ENCODE results near the gene CASP9. TPM values are rescaled to one million over a fixed set of nuclear protein-coding genes. Genes with fewer than 3 reads are reported as not detected.

Gene CASP9
- total RNA-seq, 4 donors from 2014 or later = 4.9 to 8.5 (median 6.5) TPM

DNA sequence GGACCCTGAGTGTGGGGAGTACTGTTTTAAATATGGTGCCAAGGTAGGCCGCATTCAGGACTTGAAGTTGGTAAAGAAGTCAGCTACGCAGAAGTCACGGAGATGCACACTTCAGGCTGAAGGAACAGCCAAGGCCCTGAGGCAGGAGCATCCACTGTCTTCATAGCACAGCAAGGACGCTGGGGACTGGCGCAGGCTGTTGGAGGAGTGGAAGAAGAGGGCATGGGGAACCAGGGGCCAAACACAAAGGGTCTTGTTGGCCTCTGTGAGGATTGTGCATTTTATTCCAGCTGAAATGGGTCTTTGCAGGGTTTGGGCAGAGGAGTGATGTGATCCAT is 19.2 kb upstream of the CASP9 start:
- intact Hi-C loops (cut with DNase I; ENCODE audit: low total_unique reads) = no loop called here
- WGBS, 2 donors = 98 to 99% methylated on average over 5 of the region's 5 CpGs
- no peak overlapping the region for H3K4me3 ChIP-seq (ENCODE audit: low read depth, poor library complexity, severe bottlenecking)
- DNase-seq (ENCODE audit: low spot score in 2 of 2) = peak in 1 of 2 donors; percentile 37
- TF ChIP-seq POLR2A (IDR thresholded peaks at IDR 0.05) = no peak
- TF ChIP-seq, protein P1, sequence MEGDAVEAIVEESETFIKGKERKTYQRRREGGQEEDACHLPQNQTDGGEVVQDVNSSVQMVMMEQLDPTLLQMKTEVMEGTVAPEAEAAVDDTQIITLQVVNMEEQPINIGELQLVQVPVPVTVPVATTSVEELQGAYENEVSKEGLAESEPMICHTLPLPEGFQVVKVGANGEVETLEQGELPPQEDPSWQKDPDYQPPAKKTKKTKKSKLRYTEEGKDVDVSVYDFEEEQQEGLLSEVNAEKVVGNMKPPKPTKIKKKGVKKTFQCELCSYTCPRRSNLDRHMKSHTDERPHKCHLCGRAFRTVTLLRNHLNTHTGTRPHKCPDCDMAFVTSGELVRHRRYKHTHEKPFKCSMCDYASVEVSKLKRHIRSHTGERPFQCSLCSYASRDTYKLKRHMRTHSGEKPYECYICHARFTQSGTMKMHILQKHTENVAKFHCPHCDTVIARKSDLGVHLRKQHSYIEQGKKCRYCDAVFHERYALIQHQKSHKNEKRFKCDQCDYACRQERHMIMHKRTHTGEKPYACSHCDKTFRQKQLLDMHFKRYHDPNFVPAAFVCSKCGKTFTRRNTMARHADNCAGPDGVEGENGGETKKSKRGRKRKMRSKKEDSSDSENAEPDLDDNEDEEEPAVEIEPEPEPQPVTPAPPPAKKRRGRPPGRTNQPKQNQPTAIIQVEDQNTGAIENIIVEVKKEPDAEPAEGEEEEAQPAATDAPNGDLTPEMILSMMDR (IDR thresholded peaks at IDR 0.05) = no peak

DNA sequence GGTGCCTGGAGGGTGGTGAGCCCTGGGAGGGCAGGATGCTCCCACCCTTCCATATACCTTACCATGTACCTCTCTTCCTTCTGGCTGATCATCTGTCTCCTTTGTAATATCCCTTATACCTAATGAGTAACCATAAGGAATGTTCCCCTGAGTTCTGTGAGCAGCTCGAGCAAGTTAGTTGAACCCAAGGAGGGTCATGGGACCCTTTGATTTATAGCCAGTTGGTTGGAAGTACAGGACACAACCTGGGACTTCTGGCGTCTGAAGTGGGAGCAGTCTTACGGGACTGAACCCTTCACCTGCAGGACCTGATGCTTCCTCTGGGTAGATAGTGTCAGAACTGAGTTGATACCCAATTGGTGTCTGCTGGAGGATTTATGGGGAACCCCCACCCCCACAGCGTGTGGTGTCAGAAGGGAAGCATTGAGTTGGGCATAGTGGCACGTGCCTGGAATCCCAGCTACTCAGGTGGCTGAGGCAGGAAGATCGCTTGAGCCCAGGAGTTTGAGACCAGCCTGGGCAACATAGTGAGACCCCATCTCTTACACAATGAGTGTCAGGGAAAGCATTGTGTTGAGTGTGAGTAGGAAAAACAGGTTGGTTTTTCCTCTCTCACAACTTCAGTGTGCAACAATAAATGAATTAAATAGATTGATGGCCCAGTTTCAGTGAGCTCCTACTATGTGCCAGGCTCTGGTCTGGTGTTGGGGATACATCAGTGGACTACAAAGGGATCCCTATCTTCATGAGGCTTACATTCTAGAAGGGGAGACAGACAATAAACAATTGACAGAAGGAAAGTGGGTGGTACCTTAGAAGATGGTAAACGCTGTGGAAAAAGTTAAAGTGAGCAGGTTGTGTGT is 18.6 kb upstream of the CASP9 start:
- 84 to 87% methylated on average over 7 of the region's 7 CpGs for WGBS, 2 donors
- intact Hi-C loops (cut with DNase I; ENCODE audit: low total_unique reads) = no loop called here
- no peak for TF ChIP-seq POLR2A (IDR thresholded peaks at IDR 0.05)
- TF ChIP-seq, protein P1 (IDR thresholded peaks at IDR 0.05) = no peak

DNA sequence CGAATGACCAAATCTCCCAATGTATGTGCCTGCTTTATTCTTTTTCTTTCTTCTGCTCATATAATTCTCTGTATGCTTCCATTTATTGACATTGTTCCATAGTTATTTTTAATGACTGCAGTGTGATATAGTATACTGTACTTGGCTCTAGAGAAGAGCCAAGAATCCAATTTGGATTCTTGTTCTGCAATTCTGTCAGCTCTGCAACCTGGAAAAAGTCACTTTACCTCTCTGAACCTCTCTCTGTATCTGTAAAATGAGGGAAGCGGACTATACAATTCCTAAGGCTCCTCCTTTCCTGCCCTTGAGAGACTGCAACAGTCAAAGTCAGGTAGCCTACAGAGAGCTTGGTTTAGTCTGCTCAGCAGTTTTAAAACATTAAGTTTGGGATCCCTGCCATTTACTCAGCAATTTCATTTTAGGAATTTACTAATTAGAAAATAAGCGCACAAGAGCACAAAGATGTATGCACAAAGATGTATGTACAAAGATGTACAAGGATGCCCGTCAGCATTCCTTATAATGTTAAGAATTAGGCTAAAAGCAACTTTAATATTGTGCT is 17.3 kb upstream of the CASP9 start:
- WGBS, 2 donors = 96% methylated on average over 4 of the region's 4 CpGs
- no peak overlapping the region for H3K4me3 ChIP-seq (ENCODE audit: low read depth, poor library complexity, severe bottlenecking)
- intact Hi-C loops (cut with DNase I; ENCODE audit: low total_unique reads) = no loop called here
- no peak for DNase-seq (ENCODE audit: low spot score in 2 of 2)
- no peak for TF ChIP-seq POLR2A (IDR thresholded peaks at IDR 0.05)
- TF ChIP-seq, protein P1 (IDR thresholded peaks at IDR 0.05) = no peak

More for the DNA sequence above, 18.6 kb upstream of the CASP9 start:
- peak in 1 of 2 donors; percentile 28 for DNase-seq (ENCODE audit: low spot score in 2 of 2)
- no peak overlapping the region for H3K4me3 ChIP-seq (ENCODE audit: low read depth, poor library complexity, severe bottlenecking)

DNA sequence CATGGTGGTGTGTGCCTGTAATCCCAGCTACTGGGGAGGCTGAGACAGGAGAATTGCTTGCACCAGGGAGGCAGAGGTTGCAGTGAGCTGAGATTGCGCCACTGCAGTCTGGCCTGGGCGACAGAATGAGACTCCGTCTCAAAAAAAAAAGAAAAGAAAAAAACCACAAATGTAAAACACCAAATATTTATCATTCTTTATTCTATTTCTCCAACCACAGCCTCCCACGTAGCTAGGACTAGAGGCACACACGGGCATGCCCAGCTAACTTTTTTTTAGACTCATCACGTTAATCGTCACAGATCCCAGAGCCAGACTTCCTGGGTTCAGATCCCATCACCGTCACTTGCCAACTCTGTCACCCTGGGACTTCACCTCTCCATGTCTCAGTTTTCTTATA is 16.2 kb upstream of the CASP9 start:
- WGBS, 2 donors = 88 to 92% methylated on average over 8 of the region's 8 CpGs
- intact Hi-C loops (cut with DNase I; ENCODE audit: low total_unique reads) = no loop called here
- H3K4me3 ChIP-seq (ENCODE audit: low read depth, poor library complexity, severe bottlenecking) = no peak overlapping the region
- TF ChIP-seq, protein P1 (IDR thresholded peaks at IDR 0.05) = no peak
- TF ChIP-seq POLR2A (IDR thresholded peaks at IDR 0.05) = no peak
- DNase-seq (ENCODE audit: low spot score in 2 of 2) = peak in 1 of 2 donors; percentile 34

DNA sequence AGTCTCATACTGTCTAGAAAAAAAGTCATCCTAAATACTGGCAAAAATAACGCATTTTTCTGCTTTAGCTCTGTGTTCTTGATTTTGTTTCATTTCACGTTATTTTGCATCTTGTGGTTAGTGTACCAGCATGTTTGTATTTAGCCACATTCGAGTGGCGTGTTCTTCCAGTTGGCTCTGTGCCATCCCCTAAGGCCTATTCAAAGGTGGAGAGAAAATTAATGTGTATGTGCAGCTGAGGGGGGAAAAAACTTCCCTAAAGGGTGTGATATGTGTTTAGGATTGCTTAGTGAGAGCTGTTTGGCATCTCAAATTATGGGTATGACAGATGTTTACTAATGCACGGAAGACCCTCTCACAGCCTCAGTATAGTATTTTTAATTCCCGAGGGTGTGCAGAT is 14.8 kb upstream of the CASP9 start:
- intact Hi-C loops (cut with DNase I; ENCODE audit: low total_unique reads) = no loop called here
- H3K4me3 ChIP-seq (ENCODE audit: low read depth, poor library complexity, severe bottlenecking) = no peak overlapping the region
- WGBS, 2 donors = 56 to 66% methylated on average over 6 of the region's 6 CpGs
- no peak for TF ChIP-seq POLR2A (IDR thresholded peaks at IDR 0.05)
- TF ChIP-seq, protein P1 (IDR thresholded peaks at IDR 0.05) = no peak
- peak in 1 of 2 donors; percentile 8 for DNase-seq (ENCODE audit: low spot score in 2 of 2)

Measured in lower leg skin (tissue), 4 donors.